SU-DHL-6 (cell line): ENCODE measurements around the gene C10orf71.

Experiments
- CTCF ChIP-seq: fragments of 200-600 bp; sonication (generic); IDR thresholded peaks from one replicate; pipeline ENCODE4 v1.5.1; 2017; ENCODE audit warnings: antibody characterized with exemption, mild to moderate bottlenecking, low read length, moderate library complexity; ENCODE audit not compliant: insufficient read depth, poor library complexity, severe bottlenecking
- EZH2phosphoT487 ChIP-seq: fragments of 200-600 bp; sonication (generic), shearing (Covaris generic); conservative IDR thresholded peaks from 2 replicates; pipeline ENCODE4 v1.6.1; 2018; ENCODE audit warnings: mild to moderate bottlenecking, antibody characterized with exemption, low read length, moderate library complexity, mixed read lengths

- TF ChIP-seq CTCF (no peak), EZH2phosphoT487 (no peak)
These were observed 16.1 kb upstream of the C10orf71 start for GRCh38 chr10:49282879-49283341.
